Measurements from ENCODE around the gene ELOA. TPM values are rescaled to one million over a fixed set of nuclear protein-coding genes. Genes with fewer than 3 reads are reported as not detected.

ELOA gene
- total RNA-seq, 1 donor from 2014 or later, result 29.1 TPM

DNA sequence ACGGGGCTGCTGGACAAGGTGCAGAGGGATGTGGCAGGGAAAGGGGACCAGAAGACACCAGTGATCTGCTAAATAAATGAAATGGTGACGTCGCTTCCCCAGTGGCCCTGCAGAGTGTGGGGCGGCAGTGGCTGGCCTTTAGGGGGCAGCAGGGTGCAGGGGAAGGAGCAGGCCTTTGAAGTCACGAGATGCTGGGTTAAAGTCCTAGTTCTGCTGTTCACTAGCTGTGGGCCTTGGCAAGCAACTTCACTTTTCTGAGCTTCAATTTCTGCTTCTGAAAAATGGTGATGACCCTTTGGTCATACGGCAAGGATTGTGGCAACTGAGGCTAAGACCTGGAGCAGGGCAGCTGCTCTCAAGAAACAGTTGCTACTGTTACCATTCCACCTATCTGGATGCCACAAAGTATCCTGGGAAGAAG, 66.5 kb downstream of the ELOA start:
- no peaks in the 10 kb centered on the region for H3K4me1 ChIP-seq
- H4K20me1 ChIP-seq (ENCODE audit: low read depth), result no peaks in the 10 kb centered on the region
- TF ChIP-seq EZH2 (IDR thresholded peaks at IDR 0.05), result no peak
- TF ChIP-seq, protein P1, sequence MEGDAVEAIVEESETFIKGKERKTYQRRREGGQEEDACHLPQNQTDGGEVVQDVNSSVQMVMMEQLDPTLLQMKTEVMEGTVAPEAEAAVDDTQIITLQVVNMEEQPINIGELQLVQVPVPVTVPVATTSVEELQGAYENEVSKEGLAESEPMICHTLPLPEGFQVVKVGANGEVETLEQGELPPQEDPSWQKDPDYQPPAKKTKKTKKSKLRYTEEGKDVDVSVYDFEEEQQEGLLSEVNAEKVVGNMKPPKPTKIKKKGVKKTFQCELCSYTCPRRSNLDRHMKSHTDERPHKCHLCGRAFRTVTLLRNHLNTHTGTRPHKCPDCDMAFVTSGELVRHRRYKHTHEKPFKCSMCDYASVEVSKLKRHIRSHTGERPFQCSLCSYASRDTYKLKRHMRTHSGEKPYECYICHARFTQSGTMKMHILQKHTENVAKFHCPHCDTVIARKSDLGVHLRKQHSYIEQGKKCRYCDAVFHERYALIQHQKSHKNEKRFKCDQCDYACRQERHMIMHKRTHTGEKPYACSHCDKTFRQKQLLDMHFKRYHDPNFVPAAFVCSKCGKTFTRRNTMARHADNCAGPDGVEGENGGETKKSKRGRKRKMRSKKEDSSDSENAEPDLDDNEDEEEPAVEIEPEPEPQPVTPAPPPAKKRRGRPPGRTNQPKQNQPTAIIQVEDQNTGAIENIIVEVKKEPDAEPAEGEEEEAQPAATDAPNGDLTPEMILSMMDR (IDR thresholded peaks at IDR 0.05), result peak; percentile 67
- no peak overlapping the region for H3K4me2 ChIP-seq
- H3K9me3 ChIP-seq (ENCODE audit: low read depth), result no peaks in the 10 kb centered on the region
- no peaks in the 10 kb centered on the region for H3K36me3 ChIP-seq
- no peak overlapping the region for H3K9ac ChIP-seq
- Mint-ChIP-seq H3K4me1 (no peaks in the 10 kb centered on the region), H3K27ac (no peak overlapping the region), H3K4me3 (no peak overlapping the region), H3K27me3 (ENCODE audit: insufficient read depth, low read depth) (peaks cover 3% of the 10 kb centered on the region), H3K9me3 (no peaks in the 10 kb centered on the region), H3K36me3 (peaks cover 10% of the 10 kb centered on the region)
- no peaks in the 10 kb centered on the region for H3K27me3 ChIP-seq
- peak; percentile 75 for DNase-seq (ENCODE audit: low spot score)
- H2AFZ ChIP-seq (replicated peaks), result no peak overlapping the region
- H3K79me2 ChIP-seq (ENCODE audit: low read depth), result no peaks in the 10 kb centered on the region
- H3K27ac ChIP-seq, result no peak overlapping the region
- no peak overlapping the region for H3K4me3 ChIP-seq
- no peaks in the 10 kb centered on the region for H3F3A ChIP-seq (ENCODE audit: low read depth)

DNA sequence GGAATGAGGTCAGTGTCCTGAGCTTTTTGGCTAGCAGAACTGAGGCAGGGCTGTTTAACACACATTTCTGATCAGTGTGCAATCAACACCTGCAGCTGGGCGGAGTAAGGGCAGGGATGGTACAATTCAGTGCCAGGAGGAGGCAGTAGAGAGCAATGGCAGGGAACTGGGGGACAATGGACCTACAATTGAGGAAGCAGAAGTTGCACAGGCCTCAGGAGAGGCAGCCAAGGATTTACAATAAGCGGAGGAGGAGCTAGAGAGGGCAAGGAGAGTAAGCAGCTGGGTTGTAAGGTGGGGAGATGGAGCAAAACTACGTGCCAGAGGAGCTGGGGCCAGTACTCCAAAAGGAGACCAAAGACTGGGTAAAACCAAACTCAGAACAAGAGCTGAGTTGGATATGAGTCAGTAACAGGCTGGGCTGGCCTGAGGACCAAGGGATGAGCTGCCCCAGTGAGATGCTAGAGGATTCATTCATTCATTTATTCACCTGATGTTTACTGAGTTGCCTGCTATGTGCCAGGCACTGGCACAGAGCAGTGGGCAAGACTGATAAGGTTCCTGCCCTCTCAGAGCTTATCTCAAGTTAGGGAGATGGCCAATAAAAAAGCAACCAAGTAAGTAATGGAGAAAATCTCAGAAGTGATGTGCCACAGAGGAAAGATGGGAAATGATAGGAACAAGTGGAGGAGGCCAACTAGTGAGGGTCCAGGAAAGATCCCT, 67.7 kb downstream of the ELOA start:
- Histone ChIP-seq H3K27me3 (no peaks in the 10 kb centered on the region), H4K20me1 (ENCODE audit: low read depth) (no peaks in the 10 kb centered on the region), H2AFZ (replicated peaks) (no peak overlapping the region), H3K27ac (no peak overlapping the region), H3K4me3 (no peak overlapping the region), H3F3A (ENCODE audit: low read depth) (no peaks in the 10 kb centered on the region), H3K36me3 (no peaks in the 10 kb centered on the region), H3K4me2 (no peak overlapping the region), H3K9me3 (ENCODE audit: low read depth) (no peaks in the 10 kb centered on the region), H3K9ac (no peak overlapping the region), H3K79me2 (ENCODE audit: low read depth) (no peaks in the 10 kb centered on the region), H3K4me1 (no peaks in the 10 kb centered on the region)
- peak; percentile 77 for DNase-seq (ENCODE audit: low spot score)
- H3K9me3 Mint-ChIP-seq, result no peaks in the 10 kb centered on the region
- H3K4me3 Mint-ChIP-seq, result no peak overlapping the region
- no peaks in the 10 kb centered on the region for H3K4me1 Mint-ChIP-seq
- H3K27ac Mint-ChIP-seq, result no peak overlapping the region
- TF ChIP-seq, protein P1 (IDR thresholded peaks at IDR 0.05), result peak; percentile 77
- TF ChIP-seq EZH2 (IDR thresholded peaks at IDR 0.05), result no peak
- TF ChIP-seq EZH2phosphoT487 (IDR thresholded peaks at IDR 0.05), result no peak
- peaks cover 10% of the 10 kb centered on the region for H3K36me3 Mint-ChIP-seq
- H3K27me3 Mint-ChIP-seq (ENCODE audit: insufficient read depth, low read depth), result peaks cover 2% of the 10 kb centered on the region

Other genes starting within 250 kb of the ELOA start
- 3.4 and 7.0 TPM in 2 replicates for gene E2F2, start 212.2 kb upstream of the ELOA start, total RNA-seq (ENCODE audit: low replicate concordance)
- 99.9 and 235 TPM in 2 replicates for gene ID3, start 184.0 kb upstream of the ELOA start, total RNA-seq (ENCODE audit: low replicate concordance)
- gene RPL11, start 51.7 kb upstream of the ELOA start, total RNA-seq (ENCODE audit: low replicate concordance), result 1,388 and 2,503 TPM in 2 replicates
- 63.7 and 72.5 TPM in 2 replicates for gene PITHD1, start 34.9 kb downstream of the ELOA start, total RNA-seq (ENCODE audit: low replicate concordance)
- gene LYPLA2, start 47.7 kb downstream of the ELOA start, total RNA-seq (ENCODE audit: low replicate concordance), result 41.8 and 102 TPM in 2 replicates
- 15.6 and 24.2 TPM in 2 replicates for gene GALE, start 57.3 kb downstream of the ELOA start, total RNA-seq (ENCODE audit: low replicate concordance)
- gene HMGCL, start 82.0 kb downstream of the ELOA start, total RNA-seq (ENCODE audit: low replicate concordance), result 20.7 and 30.7 TPM in 2 replicates
- gene FUCA1, start 124.8 kb downstream of the ELOA start, total RNA-seq (ENCODE audit: low replicate concordance), result 10.2 and 12.6 TPM in 2 replicates
- not detected in 2 replicates for gene CNR2, start 169.9 kb downstream of the ELOA start, total RNA-seq (ENCODE audit: low replicate concordance)
- 258 and 365 TPM in 2 replicates for gene PNRC2, start 216.4 kb downstream of the ELOA start, total RNA-seq (ENCODE audit: low replicate concordance)
- gene SRSF10, start 236.9 kb downstream of the ELOA start, total RNA-seq (ENCODE audit: low replicate concordance), result 161 and 219 TPM in 2 replicates